ENCODE measurements around the gene PCDHA6. TPM values are rescaled to one million over a fixed set of nuclear protein-coding genes. Genes with fewer than 3 reads are reported as not detected.
A peak's percentile ranks its signal among the peaks of the same experiment; 100 is the strongest.
"Not testable (repeated sequence)": the region's sequence is repeated elsewhere in the genome, so short reads cannot be mapped to it uniquely, and the experiment has no call there.

Gene PCDHA6
- total RNA-seq, 2 experiments from 2014 or later, result not detected

- H3K27me3 Mint-ChIP-seq; H3K27ac Mint-ChIP-seq; H3K4me1 Mint-ChIP-seq; H3K4me3 Mint-ChIP-seq; ATAC-seq (ENCODE audit: low read depth); DNase-seq; H3K36me3 Mint-ChIP-seq; POLR2A ChIA-PET: not testable (repeated sequence)
- H3K9me3 Mint-ChIP-seq, result peaks cover 12% of the 10 kb centered on the region
These were observed 6.8 kb downstream of the PCDHA6 start for GRCh38 chr5:140834439-140835008.

- Mint-ChIP-seq H3K9me3 (peaks cover 16% of the 10 kb centered on the region), H3K27me3 (peaks cover 7% of the 10 kb centered on the region), H3K27ac (no peak overlapping the region), H3K4me1 (no peaks in the 10 kb centered on the region), H3K4me3 (no peak overlapping the region), H3K36me3 (no peaks in the 10 kb centered on the region)
- ATAC-seq (ENCODE audit: low read depth), result no peak
- peak; percentile 27 for DNase-seq
- POLR2A ChIA-PET, result no interaction called here
These were observed 8.1 kb downstream of the PCDHA6 start for GRCh38 chr5:140835622-140836510.

GRCh38 chr5:140840978-140841962, 13.5 kb downstream of the PCDHA6 start, which contains the start of gene PCDHA8:
TSS of gene PCDHA8 (plus strand) at chr5:140841187. CDS start at chr5:140841322, 135 bp downstream.
- POLR2A ChIA-PET, result no interaction called here
- ATAC-seq (ENCODE audit: low read depth), result no peak
- Mint-ChIP-seq H3K36me3 (no peaks in the 10 kb centered on the region), H3K4me3 (no peak within 1 kb of the TSS), H3K27me3 (no peaks in the 10 kb centered on the region), H3K27ac (peak within 1 kb of the TSS; percentile 25), H3K4me1 (no peaks in the 10 kb centered on the region), H3K9me3 (peaks cover 10% of the 10 kb centered on the region)
- DNase-seq, result no peak

- ATAC-seq (ENCODE audit: low read depth) (no peak), DNase-seq (no peak)
- POLR2A ChIA-PET, result no interaction called here
- Mint-ChIP-seq H3K36me3 (no peaks in the 10 kb centered on the region), H3K4me1 (no peaks in the 10 kb centered on the region), H3K27ac (no peak overlapping the region), H3K9me3 (peaks cover 15% of the 10 kb centered on the region), H3K4me3 (no peak overlapping the region), H3K27me3 (peaks cover 4% of the 10 kb centered on the region)
These were observed 15.3 kb downstream of the PCDHA6 start for GRCh38 chr5:140842798-140843733.

- H3K4me3 Mint-ChIP-seq; H3K27me3 Mint-ChIP-seq; POLR2A ChIA-PET; H3K4me1 Mint-ChIP-seq; DNase-seq; H3K9me3 Mint-ChIP-seq; ATAC-seq (ENCODE audit: low read depth); H3K27ac Mint-ChIP-seq; H3K36me3 Mint-ChIP-seq: not testable (repeated sequence)
These were observed 20.7 kb downstream of the PCDHA6 start, which contains the start of gene PCDHA9 for GRCh38 chr5:140848139-140849102. TSS of gene PCDHA9 (plus strand) at chr5:140848382. CDS start at chr5:140848496, 114 bp downstream.

- H3K27me3 Mint-ChIP-seq; ATAC-seq (ENCODE audit: low read depth); H3K4me3 Mint-ChIP-seq; H3K9me3 Mint-ChIP-seq; H3K4me1 Mint-ChIP-seq; DNase-seq; H3K27ac Mint-ChIP-seq; H3K36me3 Mint-ChIP-seq; POLR2A ChIA-PET: not testable (repeated sequence)
These were observed 22.3 kb downstream of the PCDHA6 start for GRCh38 chr5:140849831-140850634.

- Mint-ChIP-seq H3K27ac (no peak within 1 kb of the TSS), H3K27me3 (no peaks in the 10 kb centered on the region), H3K36me3 (no peaks in the 10 kb centered on the region), H3K9me3 (peaks cover 10% of the 10 kb centered on the region), H3K4me3 (no peak within 1 kb of the TSS), H3K4me1 (no peaks in the 10 kb centered on the region)
- POLR2A ChIA-PET, result no interaction called here
- DNase-seq (no peak), ATAC-seq (ENCODE audit: low read depth) (no peak)
These were observed 28.3 kb downstream of the PCDHA6 start, which contains the start of gene PCDHA10 for GRCh38 chr5:140855772-140856674. TSS of gene PCDHA10 (plus strand) at chr5:140855897. CDS start at chr5:140856049, 152 bp downstream.

- H3K27me3 Mint-ChIP-seq, result no peaks in the 10 kb centered on the region
- peak overlapping the region; percentile 51 for H3K27ac Mint-ChIP-seq
- peaks cover 14% of the 10 kb centered on the region for H3K9me3 Mint-ChIP-seq
- POLR2A ChIA-PET, result no interaction called here
- H3K4me1 Mint-ChIP-seq, result no peaks in the 10 kb centered on the region
- ATAC-seq (ENCODE audit: low read depth), result no peak
- no peaks in the 10 kb centered on the region for H3K36me3 Mint-ChIP-seq
- no peak for DNase-seq
- no peak overlapping the region for H3K4me3 Mint-ChIP-seq
These were observed 29.6 kb downstream of the PCDHA6 start for GRCh38 chr5:140857177-140857986.

- no peak for DNase-seq
- no peak for ATAC-seq (ENCODE audit: low read depth)
- Mint-ChIP-seq H3K27ac (no peak overlapping the region), H3K27me3 (no peaks in the 10 kb centered on the region), H3K4me1 (no peaks in the 10 kb centered on the region), H3K9me3 (peaks cover 14% of the 10 kb centered on the region), H3K36me3 (no peaks in the 10 kb centered on the region), H3K4me3 (no peak overlapping the region)
- POLR2A ChIA-PET, result no interaction called here
These were observed 30.2 kb downstream of the PCDHA6 start for GRCh38 chr5:140857987-140858240.

All from activated naive CD8-positive, alpha-beta T cell treated with anti-CD3 and anti-CD28 coated beads, Interleukin-2, amount 10 ng/mL, durations not matched to agents 7 days and 5 days (primary cell).